Muscle layer of duodenum (tissue), 2 donors: ENCODE results near the gene TMUB1.

ENCODE experiments used
- H3K27ac ChIP-seq: one replicate; pipeline ENCODE4 v1.7.0; 2013; ENCODE audit warnings: mild to moderate bottlenecking, low read length
- H3K27me3 ChIP-seq: one replicate; pipeline ENCODE4 v1.7.0; 2013; ENCODE audit warnings: low read depth, mild to moderate bottlenecking, control low read depth, low read length
- H3K36me3 ChIP-seq, 2 donors: one replicate each; pipeline ENCODE4 v1.7.0; 2013; ENCODE audit warnings: low read length in 2 of 2, control low read depth in 1 of 2, mild to moderate bottlenecking in 1 of 2; ENCODE audit not compliant: insufficient read depth in 2 of 2, control insufficient read depth in 1 of 2
- H3K4me1 ChIP-seq, 2 donors: one replicate each; pipeline ENCODE4 v1.7.0; 2013; ENCODE audit warnings: low read length in 2 of 2, mild to moderate bottlenecking in 2 of 2, control low read depth in 1 of 2, moderate library complexity in 1 of 2; ENCODE audit not compliant: insufficient read depth in 2 of 2, control insufficient read depth in 1 of 2
- H3K4me3 ChIP-seq, 2 donors: one replicate each; pipeline ENCODE4 v1.7.0; 2013; ENCODE audit warnings: low read length in 2 of 2, low read depth in 1 of 2, mild to moderate bottlenecking in 1 of 2
- H3K9me3 ChIP-seq, 2 donors: one replicate each; pipeline ENCODE4 v1.7.0; 2013; ENCODE audit warnings: low read length in 2 of 2, control low read depth in 1 of 2, mild to moderate bottlenecking in 1 of 2; ENCODE audit not compliant: control insufficient read depth in 1 of 2
- donor health status: healthy.

Gene TMUB1

GRCh38 chr7:151113344-151114150, 30.3 kb upstream of the TMUB1 start:
- H3K4me3 ChIP-seq = no peak overlapping the region
- H3K36me3 ChIP-seq = peaks cover under 1 to 9% of the 10 kb centered on the region in 2 donors
- H3K4me1 ChIP-seq = peaks cover 0 to 27% of the 10 kb centered on the region in 2 donors
- no peaks in the 10 kb centered on the region for H3K9me3 ChIP-seq
- no peak overlapping the region for H3K27ac ChIP-seq
- H3K27me3 ChIP-seq = no peaks in the 10 kb centered on the region

DNA sequence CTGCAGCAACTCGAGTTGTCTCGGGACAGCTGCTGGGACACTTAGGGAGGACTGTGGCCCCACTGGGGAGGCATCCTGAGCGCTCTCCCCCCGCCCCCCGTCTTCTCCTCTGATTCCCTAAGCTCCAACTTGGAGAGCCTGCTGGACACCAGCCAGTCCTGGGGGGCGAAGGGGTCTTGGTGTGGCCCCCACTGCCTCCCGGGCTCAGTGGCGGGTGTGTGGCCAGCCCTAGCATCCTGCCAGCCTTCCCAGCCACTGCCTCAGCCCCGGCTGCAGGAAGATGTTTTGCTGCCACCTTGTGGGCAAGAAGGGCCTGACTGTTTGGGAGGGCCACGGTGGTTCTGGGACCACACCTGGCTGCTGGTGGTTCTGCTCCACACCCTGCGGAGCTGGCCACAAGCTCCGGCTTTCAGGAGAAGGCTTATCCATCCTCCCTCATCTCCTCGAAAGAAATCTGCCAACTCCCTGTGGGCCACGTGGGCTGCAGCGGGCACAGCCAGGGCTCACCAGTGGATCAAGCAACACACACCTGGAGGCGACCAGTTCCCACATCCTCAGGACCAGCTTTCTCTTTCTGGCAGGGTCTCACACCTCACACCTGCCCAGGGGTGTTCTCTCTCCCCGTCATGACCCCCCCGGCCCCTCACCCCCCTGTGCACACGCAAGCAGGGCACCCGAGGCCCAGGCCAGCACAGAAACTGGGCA, 27.8 kb upstream of the TMUB1 start:
- no peaks in the 10 kb centered on the region for H3K27me3 ChIP-seq
- peaks cover 0 to 27% of the 10 kb centered on the region in 2 donors for H3K4me1 ChIP-seq
- H3K27ac ChIP-seq = no peak overlapping the region
- no peaks in the 10 kb centered on the region for H3K9me3 ChIP-seq
- no peak overlapping the region for H3K4me3 ChIP-seq
- no peaks in the 10 kb centered on the region for H3K36me3 ChIP-seq

DNA sequence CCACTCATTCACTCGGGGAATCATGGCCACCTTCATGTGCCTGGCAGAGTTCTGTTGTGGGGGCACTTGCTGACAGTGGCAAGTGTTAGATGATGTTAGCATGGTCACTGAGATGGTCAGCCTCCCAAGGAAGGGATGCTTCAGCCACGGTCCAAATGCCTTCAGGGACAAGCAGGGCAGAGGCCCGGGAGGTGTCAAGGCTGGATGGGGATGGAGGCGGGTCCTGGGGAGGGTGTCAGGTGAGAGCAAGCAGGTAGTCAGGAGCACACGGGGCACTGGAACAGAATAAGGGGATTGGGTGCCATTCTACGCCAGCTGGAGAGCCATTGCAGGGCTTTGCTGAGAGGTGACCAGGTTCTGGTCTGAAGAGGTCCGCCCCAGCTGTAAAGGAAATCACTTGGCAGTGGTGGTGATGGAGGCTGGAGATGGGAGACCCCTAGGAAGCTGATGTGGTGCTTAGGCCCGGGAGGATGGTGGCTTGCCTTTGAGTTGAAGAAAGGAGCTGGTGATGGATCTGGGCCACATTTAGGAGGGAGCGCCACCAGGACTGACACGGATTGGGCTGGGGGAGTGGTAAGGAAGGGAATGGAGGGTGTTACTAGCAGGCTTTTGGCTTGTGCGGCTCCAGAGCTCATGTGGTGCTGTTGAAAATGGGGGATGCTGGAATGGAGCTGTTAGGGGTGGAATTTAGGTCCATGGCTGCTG, 27.1 kb upstream of the TMUB1 start:
- Histone ChIP-seq H3K27me3 (no peaks in the 10 kb centered on the region), H3K27ac (no peak overlapping the region), H3K36me3 (no peaks in the 10 kb centered on the region)

GRCh38 chr7:151109094-151110048, 26.1 kb upstream of the TMUB1 start:
- Histone ChIP-seq H3K9me3 (no peaks in the 10 kb centered on the region), H3K27me3 (no peaks in the 10 kb centered on the region), H3K4me1 (peaks cover 0 to 22% of the 10 kb centered on the region in 2 donors), H3K4me3 (no peak overlapping the region), H3K36me3 (no peaks in the 10 kb centered on the region), H3K27ac (no peak overlapping the region)

More for the DNA sequence above, 27.1 kb upstream of the TMUB1 start:
- Histone ChIP-seq H3K4me1 (peaks cover 0 to 21% of the 10 kb centered on the region in 2 donors), H3K4me3 (no peak overlapping the region), H3K9me3 (no peaks in the 10 kb centered on the region)

- peaks cover 0 to 21% of the 10 kb centered on the region in 2 donors for H3K4me1 ChIP-seq
- H3K27me3 ChIP-seq = no peaks in the 10 kb centered on the region
- peaks cover 0 to 4% of the 10 kb centered on the region in 2 donors for H3K36me3 ChIP-seq
- H3K9me3 ChIP-seq = no peaks in the 10 kb centered on the region
- no peak overlapping the region for H3K27ac ChIP-seq
- H3K4me3 ChIP-seq = no peak overlapping the region
Measured at GRCh38 chr7:151107882-151108281, 24.6 kb upstream of the TMUB1 start.

DNA sequence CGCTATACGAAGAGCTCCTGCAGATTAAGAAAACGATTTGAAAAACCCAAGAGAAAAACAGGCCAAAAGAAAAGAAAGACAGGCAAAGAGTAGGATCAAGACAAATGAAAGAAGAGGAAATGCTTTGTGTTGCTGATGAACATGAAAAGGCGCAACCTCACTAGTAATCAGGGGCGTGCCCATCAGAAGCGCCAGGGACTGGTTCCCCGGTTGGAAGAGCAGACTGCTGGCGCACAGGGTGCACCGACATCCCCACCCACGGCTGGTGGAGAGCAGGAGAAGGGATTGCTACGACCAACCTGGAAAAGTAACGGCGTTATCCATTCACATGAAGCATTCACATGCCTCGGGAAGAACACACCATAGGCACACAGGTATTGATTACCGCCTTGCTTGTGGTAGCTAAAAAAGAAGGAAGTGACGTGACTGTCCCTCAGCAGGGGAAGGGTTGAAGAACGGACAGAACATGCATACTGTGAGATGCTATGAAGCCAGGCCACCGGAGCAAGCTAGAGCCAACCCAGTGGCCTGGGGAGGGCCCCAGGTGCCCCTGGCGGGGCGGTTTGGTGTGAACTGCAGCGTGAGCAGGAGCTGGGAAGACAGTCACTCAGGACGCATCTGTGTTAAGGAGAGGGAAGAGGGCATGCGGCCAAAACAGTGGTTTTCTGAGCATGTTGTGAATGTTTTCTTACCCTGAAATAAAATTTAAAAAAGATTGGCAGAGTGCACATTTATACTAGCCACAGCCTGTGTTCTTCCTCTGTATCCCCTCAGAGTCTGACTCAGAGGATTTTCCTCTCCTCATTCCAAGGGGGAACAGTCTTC, 21.3 kb upstream of the TMUB1 start:
- H3K27me3 ChIP-seq = no peaks in the 10 kb centered on the region
- H3K27ac ChIP-seq = no peak overlapping the region
- peaks cover 0 to 4% of the 10 kb centered on the region in 2 donors for H3K36me3 ChIP-seq
- peaks cover 0 to 19% of the 10 kb centered on the region in 2 donors for H3K4me1 ChIP-seq
- no peaks in the 10 kb centered on the region for H3K9me3 ChIP-seq
- H3K4me3 ChIP-seq = no peak overlapping the region

- Histone ChIP-seq H3K36me3 (peaks cover 0 to 4% of the 10 kb centered on the region in 2 donors), H3K9me3 (no peaks in the 10 kb centered on the region), H3K4me1 (peaks cover 0 to 16% of the 10 kb centered on the region in 2 donors), H3K27ac (no peak overlapping the region), H3K4me3 (no peak overlapping the region), H3K27me3 (no peaks in the 10 kb centered on the region)
Measured at GRCh38 chr7:151103973-151104372, 20.7 kb upstream of the TMUB1 start.

- Histone ChIP-seq H3K4me3 (no peak overlapping the region), H3K4me1 (peaks cover 0 to 16% of the 10 kb centered on the region in 2 donors), H3K27me3 (no peaks in the 10 kb centered on the region), H3K27ac (no peak overlapping the region), H3K9me3 (no peaks in the 10 kb centered on the region), H3K36me3 (peaks cover 0 to 4% of the 10 kb centered on the region in 2 donors)
Measured at GRCh38 chr7:151102991-151103390, 19.7 kb upstream of the TMUB1 start.

GRCh38 chr7:151101621-151102396, 18.5 kb upstream of the TMUB1 start:
- Histone ChIP-seq H3K9me3 (no peaks in the 10 kb centered on the region), H3K36me3 (peaks cover 0 to 4% of the 10 kb centered on the region in 2 donors), H3K4me1 (peaks cover 0 to 16% of the 10 kb centered on the region in 2 donors), H3K4me3 (no peak overlapping the region), H3K27ac (no peak overlapping the region), H3K27me3 (no peaks in the 10 kb centered on the region)
